NCI-H748 (cell line): ENCODE results near the gene ETS1.
"Not testable (repeated sequence)": the region's sequence is repeated elsewhere in the genome, so short reads cannot be mapped to it uniquely, and the experiment has no call there.

ENCODE experiments used
- DNase-seq: peaks from one replicate; lab custom pipeline; 2025; ENCODE audit not compliant: unreplicated experiment; lab: John Stamatoyannopoulos, UW

The ETS1 gene

DNA sequence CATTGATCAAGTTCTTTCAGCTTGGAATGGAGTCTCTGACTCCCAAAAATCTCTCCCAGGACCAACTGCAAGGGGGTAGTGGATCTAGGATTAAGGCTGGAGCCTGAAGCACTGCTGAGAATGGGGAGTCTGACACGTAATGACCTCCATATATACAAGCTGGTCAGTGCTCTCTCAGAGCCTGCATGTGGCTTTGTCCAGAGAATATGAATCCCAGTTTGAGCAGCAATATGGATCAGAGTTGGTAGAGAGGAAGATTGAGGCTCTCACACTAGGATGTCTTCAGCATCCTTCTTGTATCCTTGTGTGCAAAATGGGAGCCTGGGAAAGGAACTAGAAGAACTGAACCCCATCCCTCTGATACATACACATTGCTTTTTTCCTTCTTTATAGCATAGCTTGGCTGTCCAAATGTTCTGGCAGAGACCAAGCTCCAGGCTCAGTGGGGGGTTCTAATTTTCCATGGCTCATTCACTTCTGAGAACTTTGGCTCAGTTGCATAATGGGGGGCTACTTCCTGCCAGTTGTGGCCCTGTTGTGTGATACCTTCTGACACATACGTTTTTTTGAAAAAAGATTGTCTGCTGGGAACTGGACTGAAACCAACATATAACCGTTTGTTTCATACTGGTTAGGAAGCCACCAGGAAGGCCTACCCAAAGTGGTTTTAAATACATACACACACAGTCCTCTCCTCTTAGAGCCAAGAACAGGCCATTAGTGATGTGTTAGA, 138.2 kb downstream of the ETS1 start:
- DNase-seq: no peak

DNA sequence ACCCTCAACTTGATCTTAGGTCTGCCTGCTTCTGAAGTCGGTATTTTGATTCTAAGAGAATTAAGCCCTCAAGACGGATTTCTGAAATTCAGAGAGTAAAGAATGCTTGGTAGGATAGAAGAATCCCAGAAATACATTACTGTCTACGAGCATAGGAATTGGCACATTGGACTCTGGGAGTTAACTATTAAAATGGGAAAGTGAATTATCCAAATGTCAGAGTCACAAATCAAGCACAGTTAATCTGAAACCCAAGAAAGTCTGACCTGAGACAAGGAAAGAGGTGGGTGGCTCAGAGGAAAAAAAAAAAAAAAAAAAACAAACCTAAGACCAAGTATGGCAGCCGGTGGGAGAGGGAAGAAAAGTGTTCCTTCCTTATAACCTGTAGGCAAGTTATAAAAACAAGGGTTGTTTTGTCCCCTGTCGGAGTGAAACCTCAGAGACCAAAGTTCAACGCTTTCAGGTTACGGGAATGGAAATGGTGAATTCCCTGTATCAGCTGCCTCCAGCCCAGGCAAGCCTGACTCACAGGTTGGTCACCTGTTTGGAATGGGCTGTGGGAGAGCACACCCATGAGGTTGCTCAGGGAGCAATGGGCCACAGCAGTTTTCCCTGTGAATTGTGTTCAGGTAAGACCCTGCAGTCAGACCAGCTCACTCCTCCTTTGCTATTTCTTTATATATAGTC, 139.0 kb downstream of the ETS1 start:
- peak; percentile 18 for DNase-seq

DNA sequence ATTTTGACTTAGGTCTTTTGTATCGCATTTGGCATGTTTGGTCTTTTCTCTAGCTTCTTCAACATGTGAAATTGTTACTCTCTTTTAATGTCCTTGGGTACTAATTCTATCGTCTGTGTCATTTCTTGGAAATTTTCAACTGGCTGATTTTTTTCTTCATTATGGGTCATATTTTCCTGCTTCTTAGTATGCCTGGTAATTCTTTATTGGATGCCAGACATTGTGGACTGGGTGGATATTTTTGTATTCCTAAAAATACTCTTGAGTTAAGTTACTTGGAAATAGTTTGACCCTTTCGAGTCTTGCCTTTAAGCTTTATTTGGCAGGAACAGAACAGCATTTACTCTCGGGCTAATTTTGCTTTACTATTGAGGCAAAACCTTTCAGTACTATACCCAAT, 140.1 kb downstream of the ETS1 start:
- DNase-seq: no peak

DNA sequence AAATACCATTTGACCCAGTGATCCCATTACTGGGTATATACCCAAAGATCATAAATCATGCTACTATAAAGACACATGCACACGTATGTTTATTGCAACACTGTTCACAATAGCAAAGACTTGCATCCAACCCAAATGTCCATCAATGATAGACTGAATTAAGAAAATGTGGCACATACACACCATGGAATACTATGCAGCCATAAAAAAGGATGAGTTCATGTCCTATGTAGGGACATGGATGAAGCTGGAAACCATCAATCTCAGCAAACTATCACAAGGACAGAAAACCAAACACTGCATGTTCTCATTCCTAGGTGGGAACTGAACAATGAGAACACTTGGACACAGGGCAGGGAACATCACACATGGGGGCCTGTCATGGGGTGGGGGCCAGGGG, 141.4 kb downstream of the ETS1 start:
- not testable (repeated sequence) for DNase-seq

DNA sequence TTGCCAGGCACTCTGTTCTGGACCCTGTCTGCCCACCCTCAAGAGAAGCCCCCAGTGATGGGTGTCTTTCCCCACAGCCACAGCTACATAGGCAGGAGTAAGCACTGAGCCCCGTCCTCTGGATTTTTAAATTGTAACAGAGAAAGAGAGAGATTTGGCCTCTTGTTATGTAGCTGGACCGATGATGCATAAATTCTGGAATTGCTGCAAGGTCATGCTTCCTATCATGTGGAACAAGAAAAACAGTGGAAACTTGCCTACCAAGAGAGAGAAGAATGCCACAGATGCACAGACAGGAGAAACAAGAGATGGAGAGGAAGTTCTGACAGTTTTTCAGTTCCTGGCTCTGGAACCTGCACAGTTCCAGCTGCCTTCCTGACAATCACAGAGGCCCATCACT, 150.2 kb downstream of the ETS1 start:
- no peak for DNase-seq

DNA sequence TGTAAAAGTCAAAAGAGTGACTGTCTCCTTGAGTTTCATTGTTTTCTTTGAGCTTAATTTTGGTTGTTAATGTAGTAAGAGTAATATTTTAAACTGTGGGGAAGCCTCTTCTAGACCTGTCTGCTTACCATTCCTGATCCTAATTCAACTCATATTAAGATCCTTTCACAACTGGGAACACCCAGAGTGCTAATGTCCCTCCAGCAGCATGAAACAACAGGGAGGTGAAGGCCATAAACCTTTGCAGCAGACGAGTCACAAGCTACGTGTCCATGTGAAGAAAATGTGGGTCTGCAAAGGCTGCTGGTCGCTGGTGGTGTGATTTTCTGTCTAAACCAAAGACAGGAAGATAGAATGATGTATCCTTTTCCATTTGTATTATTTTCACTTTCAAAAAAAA, 152.5 kb downstream of the ETS1 start:
- no peak for DNase-seq

DNA sequence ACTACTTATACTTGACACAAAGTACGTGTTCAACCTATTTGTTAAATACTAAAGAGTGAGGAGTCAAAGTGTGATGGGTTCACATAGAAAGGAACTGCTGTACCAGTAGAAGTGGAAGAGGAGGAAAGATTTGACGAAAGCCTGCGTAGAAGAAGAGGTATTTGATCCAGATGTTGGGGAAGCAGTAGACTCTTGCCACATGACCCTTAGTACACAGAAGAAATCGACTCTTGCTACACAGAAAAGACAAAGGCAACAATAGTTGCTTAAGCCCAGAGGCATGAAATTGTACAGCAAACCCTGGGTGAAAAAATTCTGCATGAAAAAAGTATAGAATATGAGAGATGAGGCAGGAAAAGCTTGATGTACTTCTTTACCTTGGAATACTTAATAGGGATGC, 152.9 kb downstream of the ETS1 start:
- no peak for DNase-seq

DNA sequence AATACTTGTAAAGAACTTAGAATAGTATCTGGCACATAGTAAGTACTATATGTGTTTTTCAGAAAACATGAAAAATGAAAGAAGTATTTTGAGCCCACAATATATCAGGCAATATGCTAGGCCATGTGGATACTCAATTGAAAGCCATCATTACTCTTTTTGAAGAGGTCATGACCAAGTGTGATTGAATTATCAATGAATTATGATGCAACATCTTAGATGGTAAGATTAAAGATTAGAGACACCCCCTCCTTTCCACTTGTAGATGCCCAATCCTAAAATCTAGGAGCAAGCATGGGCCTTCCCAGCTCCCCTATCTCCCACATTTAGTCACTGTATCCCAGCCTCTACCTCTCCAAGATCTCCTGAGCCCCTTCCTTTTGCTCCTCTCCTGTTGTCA, 154.4 kb downstream of the ETS1 start:
- no peak for DNase-seq

DNA sequence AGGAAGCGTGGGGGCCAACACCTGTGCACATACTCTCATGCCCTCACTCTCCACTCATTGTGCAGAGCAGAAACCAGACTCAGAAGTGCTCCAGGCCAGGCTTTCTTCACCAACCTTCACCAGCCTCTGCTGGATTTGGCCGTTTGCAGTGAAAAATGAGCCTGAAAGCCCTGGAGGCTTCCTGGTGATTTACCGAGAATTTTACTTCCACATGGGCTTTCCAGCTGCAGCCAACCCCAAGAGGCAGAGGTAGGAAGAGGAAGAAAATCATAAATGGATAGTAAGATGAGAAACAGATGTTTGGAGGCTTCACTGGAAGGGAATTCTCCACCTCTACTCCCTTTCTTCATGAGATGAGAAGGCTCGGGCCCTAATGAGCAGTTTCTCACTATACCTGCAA, 155.4 kb downstream of the ETS1 start:
- no peak for DNase-seq

DNA sequence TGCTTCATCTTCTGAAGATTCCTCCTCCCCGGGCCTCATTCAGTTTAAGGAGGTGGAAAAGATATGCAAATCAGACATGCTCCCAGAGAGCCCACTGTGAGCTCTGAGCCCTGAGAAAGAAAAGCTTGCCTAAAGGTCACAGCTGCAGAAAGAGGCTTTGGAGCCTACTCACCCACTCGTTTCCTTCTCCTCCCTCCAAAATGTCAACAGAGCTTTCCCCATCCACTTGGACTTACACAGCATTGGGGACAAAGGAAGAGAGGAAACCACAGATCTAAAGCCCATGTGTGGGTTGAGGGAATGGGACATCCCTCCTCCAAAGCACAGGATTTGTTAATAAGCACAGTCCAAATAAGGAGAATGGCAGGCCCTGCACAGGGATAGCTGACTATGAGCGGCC, 158.4 kb downstream of the ETS1 start:
- DNase-seq: no peak

DNA sequence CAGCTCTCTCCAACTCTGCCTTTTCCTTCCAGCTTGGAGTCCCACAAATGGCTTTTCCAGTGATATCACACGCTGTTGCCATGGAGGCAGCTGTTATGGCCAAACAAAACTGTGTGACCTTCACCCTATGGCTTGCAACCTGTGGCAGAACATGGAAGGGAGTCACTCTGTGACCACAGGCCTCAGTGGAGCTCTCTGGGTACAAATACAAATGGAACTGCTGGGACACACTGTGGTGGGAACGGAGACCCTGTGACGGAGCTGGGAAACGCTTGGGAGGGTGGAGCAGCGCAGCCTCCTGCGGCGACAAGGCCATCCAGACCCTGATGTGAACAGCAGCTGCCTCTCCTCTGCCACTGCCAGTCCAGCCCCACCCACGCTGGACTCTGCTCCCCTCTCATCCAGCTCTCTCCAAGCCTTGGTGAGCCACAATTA, 162.5 kb downstream of the ETS1 start:
- peak; percentile 48 for DNase-seq

DNA sequence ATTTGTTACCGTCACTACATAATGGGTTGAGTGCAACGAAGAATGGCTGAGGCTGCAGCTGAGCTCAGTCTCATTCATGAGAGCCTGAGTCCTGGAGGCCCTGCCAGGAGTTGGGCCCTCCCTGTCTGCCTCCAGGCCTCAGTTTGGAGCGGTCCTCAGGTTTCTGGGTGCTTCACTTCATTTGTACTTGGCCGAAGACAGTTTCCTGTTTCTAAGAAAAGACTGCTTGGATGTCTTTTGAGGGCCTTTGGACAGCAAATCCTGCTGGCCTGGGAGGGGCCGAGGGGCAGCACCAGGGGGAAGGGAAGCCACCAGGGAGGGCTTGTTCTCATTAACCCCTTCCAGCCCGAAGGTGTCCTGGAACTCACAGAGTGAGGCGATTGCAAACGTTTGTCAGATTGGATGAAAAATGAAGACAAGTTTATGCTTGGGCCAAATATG, 163.1 kb downstream of the ETS1 start:
- no peak for DNase-seq

DNA sequence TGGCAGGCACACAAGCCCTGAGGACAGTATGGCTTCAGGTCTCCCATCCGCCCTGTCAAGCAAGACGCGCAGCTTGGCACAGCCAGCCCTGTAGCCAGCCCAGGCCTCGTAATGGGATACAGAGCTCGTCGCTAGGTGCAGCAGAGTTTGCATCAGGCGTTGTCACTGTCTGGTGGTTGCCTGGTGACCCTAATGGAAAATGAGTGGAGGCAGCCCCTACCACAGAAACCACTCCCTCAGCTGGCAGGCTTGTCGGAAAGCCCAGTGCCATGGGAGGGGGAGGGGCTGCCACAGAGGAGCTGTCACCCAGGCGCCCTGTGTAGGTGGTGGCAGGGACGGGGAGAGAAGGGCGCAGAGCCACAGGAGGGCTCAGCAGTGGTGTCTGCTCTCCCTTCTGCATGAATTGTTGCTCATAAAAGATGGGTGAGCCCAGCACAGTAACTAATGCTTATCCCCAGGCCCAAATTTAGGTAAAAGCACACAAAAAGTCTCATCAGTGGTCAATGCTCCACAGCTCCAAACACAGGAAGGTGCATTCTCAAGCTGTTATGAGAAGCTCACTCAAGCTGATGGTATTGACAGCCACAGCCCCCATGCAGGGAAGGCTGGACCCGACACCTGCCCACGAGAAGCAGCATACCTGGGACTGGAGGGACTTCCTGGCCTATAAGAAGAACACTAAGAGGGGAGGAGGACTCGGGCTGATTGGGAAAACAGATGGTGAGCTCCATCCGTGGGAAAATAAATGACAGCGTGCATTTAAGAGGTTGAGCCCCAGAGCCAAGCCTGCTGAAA, 164.6 kb downstream of the ETS1 start:
- DNase-seq: peak; percentile 71

DNA sequence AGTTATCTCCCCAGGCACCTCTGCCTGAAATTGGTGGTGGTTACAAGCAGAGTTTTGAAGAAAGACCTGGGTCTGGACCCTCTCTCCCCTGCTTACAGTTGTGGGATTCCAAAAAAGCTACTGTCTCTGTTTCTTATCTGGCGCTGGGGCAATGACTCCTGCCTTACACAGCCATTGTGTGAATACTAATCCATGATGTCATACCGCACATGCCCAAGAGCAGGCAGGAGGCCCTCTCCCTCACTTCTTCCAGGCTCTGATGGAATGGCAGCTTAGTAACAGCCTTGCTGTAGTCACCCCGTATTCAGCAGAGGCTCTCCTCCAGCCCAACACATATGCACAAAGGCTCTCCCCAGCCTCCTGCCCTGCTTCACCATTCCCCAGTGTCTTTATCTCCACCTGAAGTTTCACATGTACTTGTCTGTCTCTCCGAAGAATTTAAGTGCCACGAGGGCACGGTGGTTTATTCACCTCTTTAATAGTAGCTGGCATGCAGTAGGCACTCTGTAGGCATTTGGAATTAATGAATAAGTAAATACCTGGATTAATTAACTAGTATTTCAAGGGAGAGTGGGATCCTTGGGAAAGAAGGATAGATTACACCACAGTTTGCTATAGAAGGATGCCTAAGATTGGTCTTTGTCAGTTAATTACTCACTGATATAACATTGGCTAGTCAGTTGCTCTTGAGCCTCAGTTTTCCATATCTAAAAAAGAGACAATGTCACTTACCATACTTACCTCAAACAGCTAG, 165.6 kb downstream of the ETS1 start:
- no peak for DNase-seq

DNA sequence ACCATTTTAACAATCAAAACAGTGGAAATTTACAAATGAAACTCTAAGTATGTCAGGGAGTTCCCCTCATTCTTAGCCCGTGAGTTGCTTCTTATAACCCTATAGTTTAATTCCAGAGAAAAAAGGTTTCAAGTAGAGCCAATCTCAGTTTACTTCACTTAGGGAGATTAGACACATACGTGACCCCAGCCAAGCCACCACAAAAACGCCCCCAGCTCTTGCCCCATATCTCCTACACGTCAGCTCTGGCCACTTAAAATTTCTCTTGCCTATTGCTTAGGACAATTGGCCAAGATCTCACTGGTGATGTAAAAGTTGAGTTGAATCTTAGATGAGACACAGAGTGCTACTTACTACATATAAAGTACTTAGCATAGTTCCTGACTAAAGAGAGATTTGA, 166.4 kb downstream of the ETS1 start:
- no peak for DNase-seq

DNA sequence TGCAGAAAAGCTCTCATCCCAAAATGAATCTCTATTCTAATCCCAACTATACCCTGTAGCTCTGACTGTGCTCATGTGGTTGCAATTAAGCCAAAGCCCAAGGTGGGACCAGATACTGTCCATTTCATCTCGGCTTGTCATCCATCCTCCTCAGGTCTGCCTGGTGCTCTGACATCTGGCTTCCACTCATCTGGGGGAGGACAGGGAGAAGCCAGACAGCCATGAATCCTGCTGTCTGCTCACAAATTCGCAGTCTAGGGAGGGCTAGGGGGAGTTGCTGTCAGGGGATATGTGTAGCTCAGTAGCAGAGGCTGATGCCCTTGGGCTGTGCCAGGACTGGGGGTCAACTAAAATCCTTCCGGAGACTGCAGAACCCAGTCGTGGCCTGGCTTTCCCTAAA, 167.1 kb downstream of the ETS1 start:
- no peak for DNase-seq

DNA sequence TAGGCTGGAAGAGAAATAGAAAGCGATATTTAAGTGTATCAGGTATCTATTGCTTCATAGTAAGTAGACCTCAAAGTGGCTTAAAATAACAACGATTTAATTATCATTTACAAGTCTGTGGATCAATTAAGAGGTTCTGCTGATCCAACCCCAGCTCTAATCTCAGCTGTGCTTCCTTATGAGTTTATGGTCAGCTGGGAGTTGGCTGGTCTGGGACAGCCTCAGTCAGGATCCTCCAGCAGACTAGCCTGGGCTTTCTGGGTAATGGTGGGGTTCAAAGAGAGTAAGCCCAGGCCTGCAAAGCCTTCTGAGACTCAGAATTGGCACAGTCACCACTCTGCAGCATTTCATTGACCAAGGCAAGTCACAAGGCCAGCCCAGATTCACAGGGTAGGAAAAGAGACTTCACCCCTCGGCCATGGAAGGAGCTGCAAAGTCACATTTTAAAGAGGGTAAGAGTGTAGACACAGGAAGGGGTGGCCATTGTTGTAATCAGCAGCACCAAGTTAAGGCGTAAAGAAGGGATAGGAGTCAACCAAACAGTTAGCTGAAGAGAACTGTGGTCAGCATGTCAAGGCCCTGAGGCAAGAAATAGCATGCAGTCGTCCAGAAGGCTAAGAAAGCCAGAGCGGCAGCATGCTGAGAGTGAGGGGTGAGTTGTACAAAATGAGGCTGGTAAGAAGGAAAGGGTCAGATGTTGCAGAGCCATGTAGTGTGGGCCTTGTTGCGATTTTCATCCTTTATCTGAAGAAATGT, 168.2 kb downstream of the ETS1 start:
- DNase-seq: no peak

DNA sequence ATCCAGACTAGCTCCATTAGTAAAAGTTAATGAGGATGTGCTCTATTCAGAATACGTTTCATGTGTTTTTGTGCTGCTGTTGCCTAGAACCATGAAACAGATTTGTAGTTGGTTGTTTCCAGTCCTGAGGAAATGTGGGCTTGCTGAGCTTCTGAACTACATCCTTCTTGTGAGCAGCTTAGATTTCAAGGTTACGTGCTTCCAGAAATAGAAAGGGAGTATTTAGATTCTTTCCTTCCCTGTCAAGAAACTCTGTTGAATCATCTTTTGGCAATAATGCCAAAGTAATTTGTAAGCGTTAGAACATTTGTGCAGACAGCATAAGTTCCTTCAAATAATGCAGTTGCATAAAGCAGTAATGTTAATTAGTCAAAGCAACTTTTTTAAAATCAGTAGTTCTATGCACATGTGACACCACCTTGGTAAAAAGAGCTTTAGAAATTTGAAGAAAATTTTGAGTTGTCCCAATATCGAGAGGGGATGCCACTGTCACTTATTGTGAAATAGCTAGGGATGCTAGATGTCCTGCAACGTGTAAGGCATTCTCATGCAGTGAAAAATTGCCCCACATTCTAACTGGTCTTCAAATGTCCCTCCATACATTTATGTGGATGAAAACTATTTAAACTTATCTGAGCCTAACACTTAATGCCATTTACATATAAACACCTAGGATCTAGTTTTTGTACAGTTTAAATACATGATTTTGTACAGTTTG, 169.6 kb downstream of the ETS1 start:
- no peak for DNase-seq

DNA sequence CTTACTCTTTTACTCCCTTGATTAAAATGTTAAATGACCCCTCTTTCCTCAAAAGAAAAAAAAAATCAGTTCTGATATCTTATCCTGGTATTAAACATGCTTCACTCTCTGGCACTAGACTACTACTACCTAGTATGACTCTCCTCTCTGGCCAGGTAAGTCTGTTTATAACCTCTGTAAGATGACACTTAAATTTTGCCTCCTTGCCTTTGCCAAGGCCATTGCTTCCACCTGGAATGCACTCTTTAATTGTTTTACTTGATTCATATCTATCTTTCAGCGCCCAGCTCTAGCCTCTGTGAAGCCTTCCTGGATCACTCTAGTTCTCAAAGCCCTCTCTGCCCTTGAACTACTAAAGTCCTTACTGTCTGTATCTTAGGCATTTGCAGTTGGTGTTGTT, 170.4 kb downstream of the ETS1 start:
- DNase-seq: no peak

DNA sequence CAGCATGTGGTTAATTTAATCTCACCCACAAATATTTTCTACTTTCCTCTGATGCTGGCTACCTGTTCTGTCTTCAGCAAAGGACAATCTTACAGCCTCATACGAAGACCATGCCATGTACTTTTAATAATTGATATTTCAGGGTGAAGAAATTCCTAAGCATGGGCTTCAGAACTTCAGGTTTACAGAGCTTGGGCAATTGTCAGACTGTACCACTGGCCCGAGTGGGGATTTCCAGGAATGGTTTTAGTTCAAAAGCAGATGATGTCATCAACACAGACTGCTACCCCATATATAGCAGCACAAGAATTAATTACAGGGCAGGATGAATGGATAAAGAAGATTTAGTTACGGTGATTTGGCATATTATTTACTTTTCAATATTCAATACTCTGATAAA, 171.8 kb downstream of the ETS1 start:
- no peak for DNase-seq
